ENCODE results near the gene FAM200C. TPM values are rescaled to one million over a fixed set of nuclear protein-coding genes. Genes with fewer than 3 reads are reported as not detected.

FAM200C gene
- total RNA-seq, 1 donor from 2014 or later, result 2.5 TPM

DNA sequence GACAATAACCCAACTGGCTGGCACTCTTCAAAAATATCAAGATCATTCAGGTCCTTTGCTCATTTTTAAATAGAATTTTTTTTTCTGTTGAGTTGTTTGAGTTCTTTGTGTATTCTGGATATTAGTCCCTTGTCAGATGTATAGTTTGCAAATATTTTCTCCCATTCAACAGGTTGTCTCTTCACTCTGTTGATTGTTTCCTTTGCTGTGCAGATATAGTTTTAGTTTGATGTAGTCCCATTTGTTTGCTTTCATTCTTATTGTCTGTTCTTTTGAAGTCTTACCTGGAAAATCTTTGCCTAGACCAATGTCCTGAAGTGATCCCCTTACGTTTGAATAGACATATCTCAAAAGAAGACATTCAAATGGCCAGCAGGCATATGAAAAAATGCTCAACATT is 44.6 kb upstream of the FAM200C start:
- no peaks in the 10 kb centered on the region for H3K27me3 ChIP-seq
- no peak for DNase-seq (ENCODE audit: extremely low spot score in 2 of 2)
- TF ChIP-seq CTCF (IDR thresholded peaks at IDR 0.05) (no peak), POLR2AphosphoS5 (IDR thresholded peaks at IDR 0.05; ENCODE audit: insufficient read depth in 1 of 2, low read depth in 1 of 2) (no peak), POLR2A (IDR thresholded peaks at IDR 0.05) (no peak)
- no peaks in the 10 kb centered on the region for H3K36me3 ChIP-seq
- H3K27ac ChIP-seq, result no peak overlapping the region
- no peaks in the 10 kb centered on the region for H3K4me1 ChIP-seq
- H3K4me3 ChIP-seq, result no peak overlapping the region
- no peaks in the 10 kb centered on the region for H3K9me3 ChIP-seq
- intact Hi-C loops (cut with DNase I), result no loop called here

DNA sequence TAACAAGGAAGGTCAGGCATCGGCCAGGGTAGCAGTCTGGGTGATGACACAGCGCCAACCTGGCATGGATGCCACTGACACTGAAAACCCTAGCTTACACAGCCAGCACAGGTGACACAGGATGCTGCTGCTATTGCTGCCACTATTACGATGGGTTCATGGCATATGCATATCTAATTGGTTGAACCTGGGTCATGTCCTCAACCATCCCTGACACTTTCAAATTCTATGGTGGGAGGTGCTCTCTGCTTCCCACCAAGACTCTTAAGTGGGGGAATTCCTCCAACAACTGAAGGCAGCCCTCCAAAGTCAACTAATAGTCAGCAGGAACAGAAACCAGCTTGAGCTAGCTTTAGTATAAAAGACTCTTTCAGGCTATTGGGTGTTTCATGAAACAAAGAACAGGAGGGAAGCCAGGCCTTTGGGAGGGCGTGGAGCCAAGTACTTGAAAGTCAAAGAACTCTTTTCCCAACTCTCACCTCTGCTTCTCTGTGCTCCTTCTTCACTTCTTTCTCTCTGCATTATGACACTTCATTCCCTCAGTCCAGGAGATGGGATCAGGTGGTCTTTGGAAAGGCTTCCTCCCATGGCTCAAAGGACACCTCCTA is 43.1 kb upstream of the FAM200C start:
- peaks cover 6% of the 10 kb centered on the region for H3K4me1 ChIP-seq
- H3K9me3 ChIP-seq, result no peaks in the 10 kb centered on the region
- no peaks in the 10 kb centered on the region for H3K36me3 ChIP-seq
- H3K27ac ChIP-seq, result no peak overlapping the region
- H3K27me3 ChIP-seq, result no peaks in the 10 kb centered on the region
- intact Hi-C loops (cut with DNase I), result no loop called here
- DNase-seq (ENCODE audit: extremely low spot score in 2 of 2), result no peak
- no peak overlapping the region for H3K4me3 ChIP-seq
- TF ChIP-seq CTCF (IDR thresholded peaks at IDR 0.05) (no peak), POLR2A (IDR thresholded peaks at IDR 0.05) (no peak), POLR2AphosphoS5 (IDR thresholded peaks at IDR 0.05; ENCODE audit: insufficient read depth in 1 of 2, low read depth in 1 of 2) (no peak)

DNA sequence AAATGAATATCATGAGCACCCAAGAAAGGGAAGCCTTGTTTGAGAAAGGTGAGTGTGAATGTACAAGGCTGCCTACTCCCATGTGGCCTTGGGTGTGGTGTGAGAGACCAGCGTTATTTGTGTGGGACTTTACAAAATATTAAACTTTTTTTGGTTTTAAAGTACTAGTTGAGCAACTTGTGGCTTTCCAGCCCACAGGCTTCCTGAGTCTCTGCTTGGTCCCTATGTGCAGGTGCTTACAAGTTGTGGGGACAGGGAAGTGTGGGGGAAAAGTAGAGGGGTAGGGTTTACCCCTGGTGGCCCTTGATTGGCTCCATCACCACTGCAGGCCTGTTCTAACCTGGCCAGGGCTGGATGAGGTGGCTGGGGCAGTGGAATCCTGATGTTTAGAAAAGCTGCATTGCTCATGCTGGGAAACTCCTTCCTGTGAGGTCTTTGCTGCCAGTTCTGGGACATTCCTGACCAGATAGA is 41.5 kb upstream of the FAM200C start:
- intact Hi-C loops (cut with DNase I), result no loop called here
- Histone ChIP-seq H3K4me3 (no peak overlapping the region), H3K9me3 (no peaks in the 10 kb centered on the region), H3K4me1 (peaks cover 6% of the 10 kb centered on the region), H3K27me3 (no peaks in the 10 kb centered on the region), H3K36me3 (no peaks in the 10 kb centered on the region), H3K27ac (no peak overlapping the region)
- DNase-seq (ENCODE audit: extremely low spot score in 2 of 2), result no peak
- no peak for TF ChIP-seq POLR2AphosphoS5 (IDR thresholded peaks at IDR 0.05; ENCODE audit: insufficient read depth in 1 of 2, low read depth in 1 of 2)
- TF ChIP-seq CTCF (IDR thresholded peaks at IDR 0.05), result no peak
- TF ChIP-seq POLR2A (IDR thresholded peaks at IDR 0.05), result no peak

DNA sequence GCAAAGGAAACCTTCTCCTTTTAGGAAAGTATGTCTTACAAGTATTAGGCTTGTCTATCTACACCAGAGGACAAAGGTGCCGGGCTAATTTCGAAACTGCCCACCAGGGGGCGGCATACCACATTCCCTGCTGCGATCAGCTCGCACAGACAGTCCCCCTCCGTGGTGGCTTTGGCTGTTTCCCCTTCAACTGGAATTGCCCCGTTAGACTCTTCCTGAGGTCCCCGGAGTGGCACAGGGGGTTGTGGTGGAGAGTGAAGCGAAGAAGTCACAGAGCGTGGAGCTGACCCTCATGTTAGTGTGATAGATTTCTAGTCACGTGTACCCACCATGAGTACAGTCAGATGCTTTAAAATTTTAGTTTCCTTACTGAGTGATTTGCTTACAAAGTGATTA is 39.3 kb upstream of the FAM200C start:
- peaks cover 6% of the 10 kb centered on the region for H3K4me1 ChIP-seq
- H3K27me3 ChIP-seq, result no peaks in the 10 kb centered on the region
- no peak for DNase-seq (ENCODE audit: extremely low spot score in 2 of 2)
- no peak for TF ChIP-seq POLR2A (IDR thresholded peaks at IDR 0.05)
- peak; percentile 55 to 95 (median 81) for TF ChIP-seq CTCF (IDR thresholded peaks at IDR 0.05)
- peak in 1 of 2 donors; percentile 37 for TF ChIP-seq POLR2AphosphoS5 (IDR thresholded peaks at IDR 0.05; ENCODE audit: insufficient read depth in 1 of 2, low read depth in 1 of 2)
- no peaks in the 10 kb centered on the region for H3K36me3 ChIP-seq
- peak overlapping the region; percentile 10 for H3K27ac ChIP-seq
- H3K9me3 ChIP-seq, result no peaks in the 10 kb centered on the region
- peak overlapping the region; percentile 31 to 33 for H3K4me3 ChIP-seq
- intact Hi-C loops (cut with DNase I), result no loop called here

Measured in vagina (tissue), 2 donors.